T-helper 2 cell (primary cell): Measurements from ENCODE around the gene GDAP1L1.
A peak's percentile ranks its signal among the peaks of the same experiment; 100 is the strongest.

ENCODE experiments used
- DNase-seq, 5 experiments: peaks; one replicate each; pipeline versions ENCODE4 v3.0.0 to v3.0.0-alpha.2; 2012 to 2022
- total RNA-seq, 2 donors: gene quantifications; one replicate each; lab custom pipeline; 2026; lab: John Stamatoyannopoulos, UW

The GDAP1L1 gene
- 0 reads per million in 2 donors for total RNA-seq

GRCh38 chr20:44247131-44247571 lies at the start of gene GDAP1L1:
Gene GDAP1L1, plus strand, starts transcription at chr20:44247308. Its CDS starts 27 bp downstream, at chr20:44247335.
- DNase-seq: no peak

GRCh38 chr20:44198872-44199271 lies 48.2 kb upstream of the GDAP1L1 start:
- DNase-seq: peak in 1 of 5 experiments; percentile 87

GRCh38 chr20:44199877-44200276 lies 47.2 kb upstream of the GDAP1L1 start:
- DNase-seq: no peak

GRCh38 chr20:44200371-44200770 lies 46.7 kb upstream of the GDAP1L1 start:
- DNase-seq: no peak

- DNase-seq: no peak
These were observed 46.1 kb upstream of the GDAP1L1 start for GRCh38 chr20:44200983-44201382.

GRCh38 chr20:44203161-44203560 lies 43.9 kb upstream of the GDAP1L1 start:
- DNase-seq: no peak

GRCh38 chr20:44204156-44204831 lies 42.8 kb upstream of the GDAP1L1 start:
- DNase-seq: no peak

GRCh38 chr20:44204832-44205215 lies 42.3 kb upstream of the GDAP1L1 start:
- DNase-seq: no peak

GRCh38 chr20:44206132-44206531 lies 41.0 kb upstream of the GDAP1L1 start:
- DNase-seq: no peak

- no peak for DNase-seq
These were observed 39.9 kb upstream of the GDAP1L1 start for GRCh38 chr20:44207126-44207723.

- no peak for DNase-seq
These were observed 38.9 kb upstream of the GDAP1L1 start for GRCh38 chr20:44208165-44208564.

- DNase-seq: no peak
These were observed 38.3 kb upstream of the GDAP1L1 start for GRCh38 chr20:44208770-44209169.

- peak in 1 of 5 experiments; percentile 9 for DNase-seq
These were observed 37.3 kb upstream of the GDAP1L1 start for GRCh38 chr20:44209686-44210405.

- peak; percentile 95 to 99 (median 97) for DNase-seq
These were observed 36.5 kb upstream of the GDAP1L1 start, which contains the start of gene OSER1 for GRCh38 chr20:44210406-44211176. Gene OSER1, minus strand, starts transcription at chr20:44210771. Its CDS starts 3,814 bp downstream, at chr20:44206957.

GRCh38 chr20:44211177-44212039 lies 35.7 kb upstream of the GDAP1L1 start:
- DNase-seq: peak in 1 of 5 experiments; percentile 26

GRCh38 chr20:44212792-44213191 lies 34.3 kb upstream of the GDAP1L1 start:
- DNase-seq: no peak

- peak; percentile 36 to 81 (median 65) for DNase-seq
These were observed 32.0 kb upstream of the GDAP1L1 start for GRCh38 chr20:44215125-44215524.

GRCh38 chr20:44217342-44218092 lies 29.6 kb upstream of the GDAP1L1 start:
- peak; percentile 40 to 83 (median 61) for DNase-seq

GRCh38 chr20:44218446-44218845 lies 28.7 kb upstream of the GDAP1L1 start:
- DNase-seq: peak in 3 of 5 experiments; percentile 48 to 88 (median 48)

GRCh38 chr20:44219170-44219730 lies 27.9 kb upstream of the GDAP1L1 start:
- DNase-seq: peak in 2 of 5 experiments; percentile 10 to 82
